Head of caudate nucleus (tissue), 42 donors: Measurements from ENCODE around the gene PDZD2.
"Not testable (repeated sequence)": the region's sequence is repeated elsewhere in the genome, so short reads cannot be mapped to it uniquely, and the experiment has no call there.

Source experiments
- DNase-seq, 42 donors: peaks; one replicate each; pipeline versions ENCODE4 v3.0.0 to v3.0.0-alpha.2; 2020 to 2021; ENCODE audit warnings: mixed read lengths in 7 of 42
- intact Hi-C: fragments of 100-400 bp; cut with DNase I; formaldehyde crosslinking; loops from one replicate; pipeline ENCODE4 v1.15.0; 2022

Gene PDZD2

DNA sequence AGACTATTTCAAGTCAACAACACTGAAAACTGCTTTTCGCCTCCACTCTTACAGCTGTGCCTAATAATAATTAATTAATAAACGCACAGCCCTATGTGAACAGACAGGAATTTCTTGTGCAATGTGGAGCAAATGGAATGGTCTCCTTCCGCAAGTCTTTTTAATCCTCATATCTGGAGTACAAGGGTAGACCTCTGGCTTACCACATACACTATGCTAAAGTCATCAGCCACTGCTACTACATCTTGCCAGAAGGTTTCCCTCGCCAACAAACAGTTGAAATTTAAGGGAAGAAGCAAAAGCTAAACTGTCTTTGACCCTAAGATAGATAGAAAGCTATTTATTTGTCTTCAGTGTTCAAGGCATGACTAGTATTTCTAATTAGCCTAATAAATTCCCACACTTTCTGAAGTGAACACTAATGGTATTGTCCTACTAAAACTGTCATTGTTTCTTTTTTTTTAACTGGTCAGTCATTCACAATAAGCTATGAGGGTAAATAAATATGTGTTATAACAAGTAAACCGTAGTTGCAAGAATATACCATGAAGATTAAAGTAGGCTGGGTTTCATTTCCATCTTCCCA, 471.3 kb downstream of the PDZD2 start:
- no peak for DNase-seq
- intact Hi-C loops = no loop called here

DNA sequence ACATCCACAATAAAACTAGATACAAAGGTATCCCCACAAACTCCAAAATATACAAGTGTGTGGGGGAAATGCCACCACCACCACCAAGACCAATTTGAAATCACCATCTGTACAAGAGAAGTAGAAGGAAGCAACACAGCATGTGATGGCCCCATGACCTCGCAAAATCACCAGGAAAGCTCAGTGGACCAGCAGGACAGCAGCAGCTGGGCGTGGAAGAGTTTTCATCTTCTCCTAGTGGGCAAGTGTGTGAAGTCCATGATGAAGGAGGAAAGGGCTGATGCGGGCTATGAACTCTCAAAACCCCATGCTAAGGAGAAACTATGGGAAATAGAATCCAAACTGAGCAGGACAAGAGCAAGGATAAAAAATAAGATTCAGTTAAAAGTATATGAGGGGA, 477.1 kb downstream of the PDZD2 start:
- DNase-seq = no peak
- intact Hi-C loops = no loop called here

DNA sequence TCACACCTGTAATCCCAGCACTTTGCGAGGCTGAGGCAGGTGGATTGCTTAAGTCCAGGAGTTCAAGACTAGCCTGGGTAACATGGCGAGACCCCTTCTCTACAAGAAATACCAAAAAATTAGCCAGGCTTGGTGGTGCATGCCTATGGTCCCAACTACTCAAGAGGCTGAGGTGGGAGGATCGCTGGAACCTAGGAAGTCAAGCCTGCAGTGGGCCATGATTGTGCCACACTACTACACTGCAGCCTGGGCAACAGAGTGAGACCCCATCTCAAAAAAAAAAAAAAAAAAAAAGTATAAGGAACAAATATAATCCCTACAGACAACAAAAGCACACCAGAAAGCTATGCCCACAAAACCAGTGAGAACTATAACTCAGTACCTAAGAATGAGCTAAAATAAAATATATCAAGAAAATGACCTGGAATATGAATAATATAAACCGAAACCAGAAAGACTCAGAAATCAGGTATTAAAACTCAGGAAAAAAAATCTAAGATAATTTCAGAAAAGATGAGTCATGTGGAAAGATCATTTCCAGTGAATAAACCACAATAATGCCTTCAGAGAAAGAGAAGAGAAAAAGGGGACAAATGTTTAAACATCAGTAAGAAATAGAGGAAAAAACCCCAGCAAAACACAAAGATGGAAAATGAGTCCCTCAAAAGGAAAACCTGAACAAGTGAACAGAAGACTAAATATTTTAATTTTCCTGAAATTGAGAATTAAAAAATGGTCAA, 477.8 kb downstream of the PDZD2 start:
- DNase-seq = no peak
- intact Hi-C loops = no loop called here

DNA sequence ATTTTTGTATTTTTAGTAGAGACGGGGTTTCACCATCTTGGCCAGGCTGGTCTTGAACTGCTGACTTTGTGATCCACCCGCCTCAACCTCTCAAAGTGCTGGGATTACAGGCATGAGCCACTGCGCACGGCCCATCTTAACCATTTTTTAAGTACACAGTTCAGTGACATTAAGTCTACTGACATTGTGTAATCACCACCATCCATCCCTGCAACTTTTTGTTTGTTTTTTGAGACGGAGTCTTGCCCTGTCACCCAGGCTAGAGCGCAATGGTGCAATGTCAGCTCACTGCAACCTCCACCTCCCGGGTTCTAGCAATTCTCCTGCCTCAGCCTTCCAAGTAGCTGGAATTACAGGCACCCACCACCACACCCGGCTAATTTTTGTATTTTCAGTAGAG, 480.0 kb downstream of the PDZD2 start:
- DNase-seq, intact Hi-C loops: not testable (repeated sequence)

DNA sequence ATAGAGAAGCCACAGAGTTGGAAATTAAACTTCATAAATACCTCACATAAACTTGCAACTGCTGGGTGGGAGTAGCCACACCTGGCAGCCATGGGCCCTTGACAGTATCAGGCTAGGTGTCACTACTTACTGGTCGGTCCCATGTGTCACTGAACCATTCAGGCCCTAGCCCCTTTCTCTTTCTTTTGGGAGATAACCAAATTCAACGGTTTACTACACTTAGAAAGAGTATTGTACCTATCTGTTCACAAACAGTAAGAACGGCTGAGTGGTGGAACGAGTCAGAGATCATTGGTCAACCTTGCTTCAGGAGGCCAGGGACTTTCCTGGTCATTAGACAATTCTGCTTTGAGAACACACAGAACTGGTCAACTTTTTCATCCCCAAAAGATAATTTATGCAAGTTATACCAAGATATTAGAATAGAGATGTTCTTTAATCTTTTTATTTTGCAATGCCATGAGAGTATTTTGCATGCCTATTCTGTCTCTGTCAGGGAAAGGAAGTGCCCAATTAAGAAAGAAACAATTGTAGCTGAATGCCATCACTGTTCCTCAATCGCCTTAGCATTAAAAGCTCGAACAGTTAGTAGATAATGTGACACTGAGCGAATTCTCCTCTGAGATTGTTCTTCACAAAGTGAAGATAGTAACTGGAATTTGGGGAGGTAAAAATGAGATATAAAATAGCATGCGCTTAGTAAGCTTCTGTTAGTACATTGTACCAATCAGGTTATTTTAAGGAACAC, 484.3 kb downstream of the PDZD2 start:
- intact Hi-C loops = no loop called here

DNA sequence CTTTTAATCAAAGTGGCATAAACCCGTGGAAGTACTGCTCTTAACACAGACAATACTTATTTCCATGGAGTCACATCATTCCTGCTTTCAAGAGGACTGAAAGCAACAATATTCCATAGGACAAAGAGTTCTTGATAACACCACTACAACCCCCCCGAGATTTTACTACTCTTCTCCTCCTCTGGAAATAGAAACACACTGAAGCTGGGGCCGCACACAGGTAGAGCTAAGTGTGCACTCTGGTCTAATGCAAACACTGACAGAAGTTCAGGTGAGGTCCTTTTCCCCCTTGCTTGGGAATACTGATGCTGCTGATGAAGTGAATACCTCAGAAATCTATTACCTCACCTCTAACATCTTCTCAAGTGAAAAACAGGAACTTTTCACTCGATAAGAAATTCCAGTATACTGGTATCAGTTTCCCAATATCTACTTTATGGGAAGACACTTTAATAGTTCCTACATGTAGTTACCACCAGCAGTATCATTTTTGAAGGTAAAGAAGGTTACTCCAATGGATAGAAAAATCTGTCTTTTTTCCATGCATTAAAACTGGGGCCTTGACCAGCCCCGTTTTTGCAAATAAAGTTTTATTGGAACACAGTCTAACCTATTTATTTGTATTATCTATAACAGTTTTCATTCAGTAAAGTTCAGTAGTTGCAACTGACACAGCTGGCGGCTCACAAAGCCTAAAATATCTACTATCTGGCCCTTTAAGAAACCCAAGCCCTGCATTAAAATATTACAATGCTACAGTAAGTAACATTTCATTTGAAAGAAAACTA, 485.2 kb downstream of the PDZD2 start:
- intact Hi-C loops = no loop called here
- no peak for DNase-seq

More for the DNA sequence above, 484.3 kb downstream of the PDZD2 start:
- no peak for DNase-seq

DNA sequence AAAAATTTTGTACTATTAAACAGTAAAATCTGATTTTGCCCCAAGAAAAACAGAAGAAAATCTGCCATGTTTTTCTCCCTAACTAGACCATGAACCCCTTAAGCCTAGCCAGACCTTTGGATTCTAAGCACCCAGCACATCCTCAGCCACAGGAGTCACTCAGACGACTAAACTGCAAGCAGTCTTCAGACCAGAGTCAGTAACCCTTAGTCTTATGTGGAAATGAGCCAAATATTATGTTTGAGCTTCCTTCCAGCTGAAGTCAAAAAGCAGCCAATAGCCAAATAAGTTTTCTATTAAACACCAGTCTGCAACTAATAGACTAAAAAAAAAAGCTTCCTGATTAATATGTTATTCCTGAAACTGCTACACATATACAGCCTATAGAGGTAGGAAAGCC, 487.8 kb downstream of the PDZD2 start:
- intact Hi-C loops = no loop called here
- no peak for DNase-seq

DNA sequence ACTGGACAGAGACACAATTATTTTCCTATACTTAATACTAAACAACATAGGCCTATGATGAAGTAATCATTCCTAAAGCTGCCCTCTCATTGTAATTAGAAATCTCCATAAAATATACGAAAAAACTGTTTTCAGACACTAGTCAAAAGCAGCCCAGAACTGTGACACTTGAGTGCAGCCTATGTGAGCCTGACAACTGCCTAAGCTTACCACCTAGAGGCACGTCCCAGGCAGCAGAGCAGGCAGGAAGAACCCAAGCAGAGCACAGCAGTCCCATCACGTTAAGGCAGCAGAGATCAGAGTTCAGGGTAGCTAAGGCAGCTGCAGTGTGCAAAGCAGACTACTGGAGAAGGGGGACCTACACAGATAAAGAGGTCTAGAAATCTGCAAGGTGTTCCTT, 488.8 kb downstream of the PDZD2 start:
- intact Hi-C loops = no loop called here

DNA sequence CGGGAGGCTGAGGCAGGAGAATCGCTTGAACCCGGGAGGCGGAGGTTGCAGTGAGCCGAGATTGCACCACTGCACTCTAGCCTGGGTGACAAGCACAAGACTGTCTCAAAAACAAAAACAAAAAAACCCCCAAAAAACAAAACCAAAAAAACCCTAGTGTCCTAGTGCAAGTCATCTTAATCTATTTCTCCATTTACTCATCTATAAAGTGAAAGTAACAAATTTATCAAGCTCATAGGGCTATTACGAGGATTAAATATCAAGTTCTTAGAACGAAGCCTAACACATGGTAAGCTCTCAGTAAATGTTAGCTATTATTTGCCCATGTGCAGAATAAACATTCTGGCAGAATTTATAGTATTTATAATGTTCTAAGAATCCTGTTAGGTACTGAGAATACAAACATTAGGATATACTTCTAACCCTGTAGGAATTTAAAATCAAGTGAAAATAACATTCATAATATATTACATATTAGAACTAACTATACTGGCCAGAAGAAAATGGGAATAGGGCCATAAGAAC, 490.2 kb downstream of the PDZD2 start:
- intact Hi-C loops = no loop called here
- no peak for DNase-seq

More for the DNA sequence above, 488.8 kb downstream of the PDZD2 start:
- no peak for DNase-seq

DNA sequence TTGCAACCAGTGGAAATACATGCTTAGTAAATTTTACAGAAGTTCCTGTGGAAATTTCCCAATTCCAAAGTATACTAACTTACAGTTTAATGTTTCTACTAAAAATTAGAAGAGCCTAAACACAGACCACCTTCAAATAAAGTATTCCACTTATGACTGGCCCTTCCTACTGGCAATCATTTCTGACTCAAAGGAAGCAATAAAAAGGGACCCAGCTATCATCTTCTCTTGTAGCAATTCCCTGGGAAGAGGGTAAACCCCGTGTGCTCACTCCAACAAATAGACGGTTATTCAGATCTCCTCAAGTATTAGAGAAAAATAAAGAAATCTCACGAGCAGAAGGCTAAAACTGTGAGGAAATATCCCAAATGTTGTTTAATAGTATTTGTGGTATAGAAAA, 491.9 kb downstream of the PDZD2 start:
- intact Hi-C loops = no loop called here
- DNase-seq = no peak

DNA sequence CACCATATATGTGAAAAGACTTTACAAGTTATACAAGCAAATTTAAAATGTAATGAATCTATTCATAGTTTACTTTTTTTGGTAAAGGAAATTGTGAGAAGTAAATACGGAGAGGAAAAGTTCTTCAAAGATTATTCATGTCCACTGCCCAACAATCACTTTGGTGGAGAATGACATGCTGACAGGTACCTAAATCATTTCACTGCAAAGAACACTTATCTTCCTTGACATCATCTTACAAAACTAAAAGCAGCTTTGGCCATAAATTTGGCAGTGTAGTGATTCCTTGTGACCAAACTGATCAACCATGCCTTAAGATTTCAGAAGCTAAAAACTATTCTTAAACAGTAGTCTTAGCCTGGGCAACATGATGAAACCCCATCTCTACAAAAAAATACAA, 492.7 kb downstream of the PDZD2 start:
- intact Hi-C loops = no loop called here
- DNase-seq = no peak

DNA sequence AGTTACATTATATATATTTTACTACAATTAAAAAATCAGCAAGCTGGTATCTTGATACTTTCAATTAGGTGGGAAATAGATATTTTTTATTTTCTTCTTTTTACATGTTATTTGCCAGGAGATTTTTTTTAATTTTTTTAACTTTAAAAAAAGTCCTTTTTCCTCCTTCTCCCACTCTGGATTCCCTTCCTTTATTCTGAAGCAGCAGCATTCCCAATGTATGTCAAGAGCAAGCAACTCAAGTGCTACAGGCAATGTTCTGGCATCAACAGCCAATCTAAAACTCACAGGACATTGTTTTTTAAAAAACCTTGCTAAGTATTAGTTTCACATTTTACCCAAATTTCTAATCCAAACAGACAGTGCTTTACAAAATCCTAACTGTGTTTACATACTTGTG, 493.8 kb downstream of the PDZD2 start:
- intact Hi-C loops = no loop called here
- no peak for DNase-seq

DNA sequence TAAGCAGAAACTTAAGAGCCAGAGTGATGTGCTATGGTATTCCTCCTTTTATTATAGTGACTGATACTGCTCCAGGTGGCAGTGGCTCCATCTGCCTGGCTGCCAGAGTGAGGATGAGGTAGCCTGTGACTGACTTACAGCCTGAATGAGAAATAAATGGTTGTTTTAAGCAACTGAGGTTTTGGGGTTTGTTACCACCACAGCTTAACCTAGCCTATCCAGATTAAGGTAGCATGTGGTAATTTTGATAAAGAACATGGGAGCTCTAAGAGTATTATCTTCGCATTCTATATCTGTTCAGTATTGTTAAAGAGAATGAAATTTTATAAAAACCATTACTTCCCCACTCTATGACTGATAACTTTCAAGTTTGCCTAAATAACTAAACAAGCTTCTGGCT, 496.2 kb downstream of the PDZD2 start:
- DNase-seq = no peak
- intact Hi-C loops = no loop called here

DNA sequence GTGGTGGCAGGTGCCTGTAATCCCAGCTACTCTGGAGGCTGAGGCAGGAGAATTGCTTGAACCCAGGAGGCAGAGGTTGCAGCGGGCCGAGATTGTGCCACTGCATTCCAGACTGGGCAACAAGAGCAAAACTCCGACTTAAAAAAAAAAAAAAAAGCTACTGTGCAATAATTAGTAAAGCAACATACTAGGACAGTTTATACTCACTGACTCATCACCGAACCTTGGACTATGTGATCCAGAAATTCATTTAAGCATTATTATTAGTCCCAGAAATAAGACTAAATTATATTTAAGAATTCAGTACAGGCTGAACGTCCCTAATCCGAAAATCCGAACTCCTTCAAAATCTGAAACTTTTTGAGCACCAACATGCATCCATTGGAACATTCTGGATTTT, 497.4 kb downstream of the PDZD2 start:
- DNase-seq = no peak
- intact Hi-C loops = no loop called here

DNA sequence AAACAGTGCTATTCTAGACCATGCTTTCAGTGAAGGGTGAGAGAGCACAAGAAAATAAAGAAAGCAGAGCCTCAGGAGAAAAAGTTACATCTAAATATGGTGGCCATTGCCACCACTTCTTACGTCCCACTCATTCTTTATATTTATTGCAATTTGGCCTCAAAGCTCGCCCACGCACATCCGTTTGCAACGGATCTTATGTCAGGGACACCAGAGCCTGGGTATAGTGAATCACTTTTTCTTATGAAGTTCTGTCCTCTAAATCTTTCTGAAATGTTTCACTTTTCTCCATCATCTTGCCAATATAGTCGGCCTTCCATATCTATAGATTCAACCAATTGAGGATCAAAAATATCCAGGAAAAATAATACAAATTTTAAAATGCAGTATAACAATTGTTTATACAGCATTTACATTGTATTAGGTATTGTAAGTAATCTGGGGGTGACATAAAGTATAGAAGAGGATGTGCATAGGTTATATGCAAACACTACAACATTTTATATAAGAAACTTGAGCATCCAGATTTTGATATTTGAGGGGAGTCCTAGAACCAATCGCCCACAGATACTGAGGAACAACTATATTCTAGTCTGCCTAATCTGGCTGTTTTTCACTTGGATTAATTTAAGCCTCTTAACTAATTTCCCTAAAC, 500.0 kb downstream of the PDZD2 start:
- intact Hi-C loops = no loop called here
- DNase-seq = no peak

DNA sequence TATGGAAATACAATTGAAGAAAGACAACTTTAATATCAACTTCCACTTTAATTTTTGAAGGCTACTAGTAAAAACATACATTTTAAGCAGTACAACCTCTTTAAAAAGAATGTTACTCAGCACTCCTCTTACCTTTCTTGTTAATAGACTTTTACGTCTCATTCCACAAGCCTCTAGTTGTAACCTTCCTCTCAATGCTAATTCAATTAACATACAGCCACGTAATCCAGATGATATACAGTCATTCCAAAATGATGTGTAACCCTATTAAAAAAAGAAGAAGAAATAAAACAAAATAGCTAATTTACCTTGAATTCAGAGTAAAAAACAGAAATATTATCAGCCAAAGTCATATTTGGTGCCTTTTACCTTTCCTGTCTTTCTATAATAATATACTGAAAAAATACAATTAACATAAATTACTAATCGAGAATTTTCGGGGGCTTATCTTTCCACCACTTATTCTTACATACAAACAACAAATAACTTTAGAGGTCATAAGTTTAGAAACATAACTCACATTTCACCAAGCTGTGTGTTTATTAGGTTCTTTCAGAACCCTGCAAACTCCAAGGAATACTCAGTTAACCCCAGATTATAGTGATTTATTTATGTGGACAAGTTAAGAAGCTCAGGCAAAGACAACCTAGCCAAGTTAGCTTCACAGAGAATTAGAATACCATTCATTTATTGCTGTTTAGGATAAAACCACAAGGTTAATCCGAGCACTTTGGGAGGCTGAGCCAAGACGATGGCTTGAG, 504.9 kb downstream of the PDZD2 start:
- no peak for DNase-seq
- intact Hi-C loops = no loop called here

DNA sequence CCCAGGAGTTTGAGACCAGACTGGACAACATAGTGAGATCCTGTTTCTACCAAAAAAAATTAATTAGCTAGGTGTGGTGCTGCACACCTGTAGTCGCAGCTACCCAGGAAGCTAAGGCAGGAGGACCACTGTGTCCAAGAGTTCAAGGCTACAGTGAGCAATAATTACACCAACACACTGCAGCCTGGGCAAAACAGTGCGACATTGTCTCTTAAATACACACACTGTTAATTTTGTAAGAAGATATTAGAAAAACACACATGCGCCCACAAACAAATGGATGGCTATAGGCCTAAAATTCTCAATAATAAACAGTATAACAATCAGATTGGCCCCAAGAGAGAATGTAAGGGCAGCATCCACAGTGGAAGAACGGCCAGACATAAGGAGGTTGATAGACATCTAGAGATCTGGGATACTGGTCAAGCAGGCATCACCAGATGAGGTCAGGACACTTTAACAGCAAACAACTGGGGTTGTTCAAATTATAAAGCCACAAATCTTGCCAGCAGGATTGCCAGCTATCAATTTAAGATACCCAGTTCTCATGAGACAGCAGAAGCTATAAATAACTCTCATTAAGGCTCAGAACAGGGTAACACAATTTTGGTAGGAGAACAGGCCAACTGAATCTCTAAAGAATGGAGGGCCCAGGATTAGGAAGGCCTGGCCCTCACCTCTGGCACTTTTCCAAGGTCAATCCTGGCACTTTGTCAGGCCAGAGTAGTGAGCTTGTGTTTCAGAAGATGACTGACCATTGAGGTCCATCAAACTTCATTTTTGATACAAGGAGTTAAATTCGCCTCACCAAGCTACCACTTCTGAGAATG, 505.7 kb downstream of the PDZD2 start:
- intact Hi-C loops = no loop called here
- peak in 6 of 42 donors; percentile 11 to 62 (median 24) for DNase-seq
